Measurements from ENCODE around the gene AGR2.
A peak's percentile ranks its signal among the peaks of the same experiment; 100 is the strongest.

Gene AGR2

DNA sequence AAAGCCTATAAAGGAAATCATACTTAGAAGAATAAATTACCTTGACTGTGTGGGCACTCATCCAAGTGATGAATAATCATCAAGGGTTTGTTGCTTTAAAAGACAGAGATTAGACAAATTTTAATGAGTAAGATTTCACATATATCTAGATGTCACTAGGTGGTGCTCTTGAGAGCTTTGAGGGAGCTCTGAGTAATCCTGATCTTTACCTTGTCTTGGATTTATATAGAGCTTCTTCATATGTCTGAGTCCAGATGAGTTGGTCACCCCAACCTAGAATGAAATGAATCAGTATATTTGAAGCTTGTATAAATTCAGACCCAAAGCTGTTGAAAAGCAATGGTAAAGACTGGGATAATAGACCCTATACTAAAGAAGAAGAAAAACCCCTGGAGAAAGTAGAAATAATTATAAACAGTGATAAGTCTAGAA lies 3.7 kb downstream of the AGR2 start:
- POLR2A ChIA-PET: no interaction called here
- TF ChIP-seq CTCF (IDR thresholded peaks at IDR 0.05; ENCODE audit: control extremely low read depth, extremely low read depth, low read depth, missing control alignments): peak; percentile 53
- CTCF ChIA-PET: interaction anchor here (0.7 to 4.1 kb wide), 17 partner anchors 9 to 845 kb away, joined by 3 to 24 read pairs (median 4); no protein-coding TSS in a partner anchor
- DNase-seq (ENCODE audit: extremely low spot score): peak; percentile 24

- ChIA-PET CTCF (no interaction called here), POLR2A (no interaction called here)
- DNase-seq (ENCODE audit: extremely low spot score): no peak
- no peak for TF ChIP-seq CTCF (IDR thresholded peaks at IDR 0.05; ENCODE audit: control extremely low read depth, extremely low read depth, low read depth, missing control alignments)
Measured at GRCh38 chr7:16795624-16796023, 9.2 kb downstream of the AGR2 start.

GRCh38 chr7:16794986-16795385 lies 9.8 kb downstream of the AGR2 start:
- DNase-seq (ENCODE audit: extremely low spot score): no peak
- CTCF ChIA-PET: no interaction called here
- POLR2A ChIA-PET: no interaction called here
- no peak for TF ChIP-seq CTCF (IDR thresholded peaks at IDR 0.05; ENCODE audit: control extremely low read depth, extremely low read depth, low read depth, missing control alignments)

- no peak for DNase-seq (ENCODE audit: extremely low spot score)
- ChIA-PET CTCF (interaction anchor here (1.4 kb wide), 1 partner anchor 9 kb away, joined by 4 read pairs; no protein-coding TSS in a partner anchor), POLR2A (no interaction called here)
- no peak for TF ChIP-seq CTCF (IDR thresholded peaks at IDR 0.05; ENCODE audit: control extremely low read depth, extremely low read depth, low read depth, missing control alignments)
Measured at GRCh38 chr7:16791905-16792698, 12.7 kb downstream of the AGR2 start.

DNA sequence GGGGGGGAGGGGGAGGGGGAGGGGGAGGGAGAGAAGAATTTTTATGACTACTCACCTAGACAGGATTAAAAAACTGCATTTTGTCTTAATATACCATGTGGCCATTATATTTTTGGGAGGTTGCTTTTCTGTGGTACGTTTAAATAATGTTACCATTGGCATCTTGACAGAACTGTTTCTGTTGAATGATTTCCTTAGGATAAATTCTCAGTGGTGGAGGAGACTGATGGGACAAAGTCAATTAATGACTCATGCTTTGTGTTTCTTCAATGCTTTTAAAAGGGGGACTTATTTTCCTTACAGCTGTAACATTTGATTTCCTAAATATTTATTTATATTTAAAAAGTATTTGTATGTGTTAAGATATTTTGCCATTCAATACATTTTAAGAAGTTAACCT lies 13.7 kb downstream of the AGR2 start:
- DNase-seq (ENCODE audit: extremely low spot score): no peak
- CTCF ChIA-PET: no interaction called here
- POLR2A ChIA-PET: no interaction called here
- no peak for TF ChIP-seq CTCF (IDR thresholded peaks at IDR 0.05; ENCODE audit: control extremely low read depth, extremely low read depth, low read depth, missing control alignments)

DNA sequence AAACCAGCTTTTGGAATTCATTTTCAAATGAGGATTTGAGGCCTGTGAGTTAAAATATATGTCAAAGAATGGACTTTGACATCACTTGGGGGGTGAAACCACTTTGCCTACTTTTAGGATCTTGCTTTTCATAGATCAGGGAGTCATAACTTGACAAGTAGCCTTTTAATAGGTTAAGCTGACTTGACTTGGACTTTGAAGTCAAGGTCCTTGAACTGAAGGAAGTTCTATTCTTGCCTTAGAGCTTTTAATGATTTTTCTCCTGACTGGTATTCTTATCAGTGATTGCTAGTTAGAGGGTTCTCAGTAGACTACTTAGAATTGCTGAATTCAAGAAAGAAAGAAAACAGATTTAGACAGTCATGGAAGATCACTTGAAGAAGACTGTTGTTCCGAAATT lies 17.7 kb downstream of the AGR2 start:
- TF ChIP-seq CTCF (IDR thresholded peaks at IDR 0.05; ENCODE audit: control extremely low read depth, extremely low read depth, low read depth, missing control alignments): no peak
- DNase-seq (ENCODE audit: extremely low spot score): no peak
- ChIA-PET CTCF (interaction anchor here (1.1 to 1.7 kb wide), 2 partner anchors 13 to 14 kb away, joined by 5 to 7 read pairs; no protein-coding TSS in a partner anchor), POLR2A (no interaction called here)
